ENCODE data around the gene FAM98B. TPM values are rescaled to one million over a fixed set of nuclear protein-coding genes. Genes with fewer than 3 reads are reported as not detected.

FAM98B gene
- total and polyA plus RNA-seq, 9 of the 15 experiments (the other 6 are each of a cell fraction or from before 2014, with no cell fraction given): 3.1 to 42.0 (median 9.4) TPM

DNA sequence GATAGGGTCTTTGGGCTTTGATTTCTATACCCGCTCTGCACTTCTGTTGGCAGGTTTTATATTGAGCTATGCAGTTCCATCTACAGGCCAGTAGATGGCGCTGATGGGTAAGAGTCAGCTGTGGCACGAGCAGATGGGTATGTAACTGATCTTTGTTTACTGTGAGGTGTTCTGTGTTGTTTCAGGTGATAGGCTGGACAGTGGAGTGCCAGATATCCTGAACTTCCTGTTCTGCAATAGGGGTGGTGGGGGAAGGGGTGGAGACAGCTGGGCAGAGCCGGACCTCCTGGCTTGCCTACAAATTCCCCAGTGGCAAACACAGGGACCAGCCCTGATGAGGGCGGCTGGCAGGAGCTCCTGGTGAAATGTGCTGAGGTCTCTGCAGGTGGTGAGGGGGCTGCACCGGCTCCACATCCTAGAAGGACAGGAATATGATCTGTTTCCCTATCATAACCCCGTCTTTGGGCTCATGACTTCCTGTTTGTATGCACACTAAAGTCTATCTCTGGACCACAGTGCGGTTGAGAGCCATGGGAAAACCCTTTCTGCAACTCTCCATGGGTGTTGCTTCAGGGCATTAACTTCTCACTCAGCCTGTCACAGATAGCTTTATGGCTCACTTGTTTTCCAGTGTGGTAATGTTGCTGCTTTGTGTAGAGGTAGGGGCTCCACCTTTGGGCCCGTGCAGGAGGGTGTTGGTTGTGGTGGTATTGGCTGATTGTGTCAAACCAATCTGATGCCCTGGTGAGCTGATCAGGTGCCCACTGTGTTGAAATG lies 13.4 kb upstream of the FAM98B start (continued):
- peak; percentile 43 to 56; a peak in 3 of 4 replicates for TF ChIP-seq FOXA3 (CRISPR knock-in tag; conservative IDR thresholded peaks at IDR 0.05 in 1 of 2, IDR thresholded peaks at IDR 0.05 in 1 of 2)
- TF ChIP-seq, protein P1, sequence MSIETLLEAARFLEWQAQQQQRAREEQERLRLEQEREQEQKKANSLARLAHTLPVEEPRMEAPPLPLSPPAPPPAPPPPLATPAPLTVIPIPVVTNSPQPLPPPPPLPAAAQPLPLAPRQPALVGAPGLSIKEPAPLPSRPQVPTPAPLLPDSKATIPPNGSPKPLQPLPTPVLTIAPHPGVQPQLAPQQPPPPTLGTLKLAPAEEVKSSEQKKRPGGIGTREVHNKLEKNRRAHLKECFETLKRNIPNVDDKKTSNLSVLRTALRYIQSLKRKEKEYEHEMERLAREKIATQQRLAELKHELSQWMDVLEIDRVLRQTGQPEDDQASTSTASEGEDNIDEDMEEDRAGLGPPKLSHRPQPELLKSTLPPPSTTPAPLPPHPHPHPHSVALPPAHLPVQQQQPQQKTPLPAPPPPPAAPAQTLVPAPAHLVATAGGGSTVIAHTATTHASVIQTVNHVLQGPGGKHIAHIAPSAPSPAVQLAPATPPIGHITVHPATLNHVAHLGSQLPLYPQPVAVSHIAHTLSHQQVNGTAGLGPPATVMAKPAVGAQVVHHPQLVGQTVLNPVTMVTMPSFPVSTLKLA (conservative IDR thresholded peaks at IDR 0.05): peak; percentile 62 to 65
- TF ChIP-seq, protein P2, sequence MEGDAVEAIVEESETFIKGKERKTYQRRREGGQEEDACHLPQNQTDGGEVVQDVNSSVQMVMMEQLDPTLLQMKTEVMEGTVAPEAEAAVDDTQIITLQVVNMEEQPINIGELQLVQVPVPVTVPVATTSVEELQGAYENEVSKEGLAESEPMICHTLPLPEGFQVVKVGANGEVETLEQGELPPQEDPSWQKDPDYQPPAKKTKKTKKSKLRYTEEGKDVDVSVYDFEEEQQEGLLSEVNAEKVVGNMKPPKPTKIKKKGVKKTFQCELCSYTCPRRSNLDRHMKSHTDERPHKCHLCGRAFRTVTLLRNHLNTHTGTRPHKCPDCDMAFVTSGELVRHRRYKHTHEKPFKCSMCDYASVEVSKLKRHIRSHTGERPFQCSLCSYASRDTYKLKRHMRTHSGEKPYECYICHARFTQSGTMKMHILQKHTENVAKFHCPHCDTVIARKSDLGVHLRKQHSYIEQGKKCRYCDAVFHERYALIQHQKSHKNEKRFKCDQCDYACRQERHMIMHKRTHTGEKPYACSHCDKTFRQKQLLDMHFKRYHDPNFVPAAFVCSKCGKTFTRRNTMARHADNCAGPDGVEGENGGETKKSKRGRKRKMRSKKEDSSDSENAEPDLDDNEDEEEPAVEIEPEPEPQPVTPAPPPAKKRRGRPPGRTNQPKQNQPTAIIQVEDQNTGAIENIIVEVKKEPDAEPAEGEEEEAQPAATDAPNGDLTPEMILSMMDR (IDR thresholded peaks at IDR 0.05 in 2 of 3, conservative IDR thresholded peaks at IDR 0.05 in 1 of 3; ENCODE audit: insufficient read depth in 2 of 3, low read depth in 1 of 3, low read length in 3 of 3): peak; percentile 78 to 93 (median 90)
- peak; percentile 11 for TF ChIP-seq MEIS2 (IDR thresholded peaks at IDR 0.05; ENCODE audit: partially characterized antibody)
- 0 out of 2 replicates have a peak, but pooled peaks have one; percentile 21 for TF ChIP-seq CREM (IDR thresholded peaks at IDR 0.05; ENCODE audit: low read depth)
- TF ChIP-seq, protein P3, sequence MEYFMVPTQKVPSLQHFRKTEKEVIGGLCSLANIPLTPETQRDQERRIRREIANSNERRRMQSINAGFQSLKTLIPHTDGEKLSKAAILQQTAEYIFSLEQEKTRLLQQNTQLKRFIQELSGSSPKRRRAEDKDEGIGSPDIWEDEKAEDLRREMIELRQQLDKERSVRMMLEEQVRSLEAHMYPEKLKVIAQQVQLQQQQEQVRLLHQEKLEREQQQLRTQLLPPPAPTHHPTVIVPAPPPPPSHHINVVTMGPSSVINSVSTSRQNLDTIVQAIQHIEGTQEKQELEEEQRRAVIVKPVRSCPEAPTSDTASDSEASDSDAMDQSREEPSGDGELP (CRISPR knock-in tag; IDR thresholded peaks at IDR 0.05; ENCODE audit: borderline replicate concordance): peak; percentile 92
- TF ChIP-seq CBFA2T3 (IDR thresholded peaks at IDR 0.05): peak; percentile 54
- no peak for TF ChIP-seq RBM39 (optimal IDR thresholded peaks at IDR 0.05; ENCODE audit: low read depth, low read length)
- TF ChIP-seq HNRNPK (IDR thresholded peaks at IDR 0.05; ENCODE audit: low read depth, low read length, poor library complexity, severe bottlenecking): no peak
- peak; percentile 27; the same call in 1 of the 2 replicates for TF ChIP-seq TEAD4 (IDR thresholded peaks at IDR 0.05; ENCODE audit: low read length)
- no peak for TF ChIP-seq TEAD4 (CRISPR knock-in tag; IDR thresholded peaks at IDR 0.05; ENCODE audit: borderline replicate concordance)
- peak; percentile 62 for TF ChIP-seq SMC3 (conservative IDR thresholded peaks at IDR 0.05; ENCODE audit: insufficient read depth, low read depth, low read length)
- TF ChIP-seq CEBPG (CRISPR knock-in tag; IDR thresholded peaks at IDR 0.05): no peak
- TF ChIP-seq CEBPG (tag; conservative IDR thresholded peaks at IDR 0.05 in 1 of 2, IDR thresholded peaks at IDR 0.05 in 1 of 2): 0 out of 4 replicates have a peak, but pooled peaks of 1 of the 2 experiments have one; percentile 17
- TF ChIP-seq ZNF766 (CRISPR knock-in tag; conservative IDR thresholded peaks at IDR 0.05): 0 out of 2 replicates have a peak, but pooled peaks have one; percentile 24
- TF ChIP-seq MYNN (IDR thresholded peaks at IDR 0.05): 0 out of 2 replicates have a peak, but pooled peaks have one; percentile 29
- no peak for TF ChIP-seq MYNN (CRISPR knock-in tag; IDR thresholded peaks at IDR 0.05)
- TF ChIP-seq ZNF324 (CRISPR knock-in tag; IDR thresholded peaks at IDR 0.05): no peak
- peak; percentile 16; the same call in 1 of the 2 replicates for TF ChIP-seq NCOR1 (IDR thresholded peaks at IDR 0.05)
- TF ChIP-seq ZKSCAN3 (CRISPR knock-in tag; IDR thresholded peaks at IDR 0.05): no peak
- TF ChIP-seq ZNF79 (CRISPR knock-in tag; IDR thresholded peaks at IDR 0.05; ENCODE audit: low read depth): no peak
- TF ChIP-seq ZNF12 (CRISPR knock-in tag; IDR thresholded peaks at IDR 0.05): no peak
- TF ChIP-seq, protein P4, sequence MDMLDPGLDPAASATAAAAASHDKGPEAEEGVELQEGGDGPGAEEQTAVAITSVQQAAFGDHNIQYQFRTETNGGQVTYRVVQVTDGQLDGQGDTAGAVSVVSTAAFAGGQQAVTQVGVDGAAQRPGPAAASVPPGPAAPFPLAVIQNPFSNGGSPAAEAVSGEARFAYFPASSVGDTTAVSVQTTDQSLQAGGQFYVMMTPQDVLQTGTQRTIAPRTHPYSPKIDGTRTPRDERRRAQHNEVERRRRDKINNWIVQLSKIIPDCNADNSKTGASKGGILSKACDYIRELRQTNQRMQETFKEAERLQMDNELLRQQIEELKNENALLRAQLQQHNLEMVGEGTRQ (CRISPR knock-in tag; IDR thresholded peaks at IDR 0.05): 0 out of 2 replicates have a peak, but pooled peaks have one; percentile 16
